HG03097 (cell line): ENCODE data around the gene RGL4.
"Not testable (repeated sequence)": the region's sequence is repeated elsewhere in the genome, so short reads cannot be mapped to it uniquely, and the experiment has no call there.

Source experiments
- ATAC-seq: cut with Tn5 transposase; IDR thresholded peaks from one replicate; pipeline ENCODE4 v1.9.1; 2021; ENCODE audit not compliant: unreplicated experiment, low FRiP score

RGL4 gene

DNA sequence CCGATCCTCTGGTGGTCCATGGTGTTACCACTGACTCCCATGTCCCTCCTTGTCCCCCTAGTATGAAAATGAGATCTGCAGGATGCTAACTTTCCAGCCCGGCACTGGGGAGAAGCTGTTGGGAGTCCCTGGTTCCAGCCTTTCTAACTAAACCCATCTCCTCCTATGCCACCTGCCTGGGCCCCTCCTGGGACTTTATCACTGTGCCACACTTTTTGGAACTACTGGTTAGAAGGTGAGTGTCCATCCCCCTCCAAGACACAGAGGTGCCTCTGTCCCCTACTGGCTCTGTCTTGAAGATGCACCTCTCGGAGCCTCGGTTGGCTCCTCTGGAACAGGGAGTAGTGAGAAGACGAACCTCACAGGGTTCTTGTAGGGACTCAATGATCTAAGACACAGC, at the start of gene RGL4:
TSS of gene RGL4 (plus strand) at position 301 of the 400 bp plus-strand sequence. CDS start 1,018 bp downstream, outside the sequence.
- ATAC-seq = no peak

DNA sequence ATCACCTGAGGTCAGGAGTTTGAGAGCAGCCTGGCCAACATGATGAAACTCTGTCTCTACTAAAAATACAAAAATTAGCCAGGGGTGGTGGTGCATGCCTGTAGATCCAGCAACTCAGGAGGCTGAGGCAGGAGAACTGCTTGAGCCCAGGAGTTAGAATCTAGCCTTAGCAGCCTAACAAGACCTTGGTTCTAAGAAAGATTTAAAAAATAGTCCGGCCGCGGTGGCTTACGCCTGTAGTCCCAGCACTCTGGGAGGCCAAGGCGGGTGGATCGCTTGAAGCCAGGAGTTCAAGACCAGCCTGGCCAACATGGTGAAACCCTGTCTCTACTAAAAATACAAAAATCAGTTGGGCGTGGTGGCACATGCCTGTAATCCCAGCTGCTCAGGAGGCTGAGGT, 44.3 kb upstream of the RGL4 start:
- ATAC-seq = not testable (repeated sequence)

- no peak for ATAC-seq
These were observed 41.7 kb upstream of the RGL4 start for GRCh38 chr22:23649071-23649501.

- no peak for ATAC-seq
These were observed 39.1 kb upstream of the RGL4 start for GRCh38 chr22:23651676-23652075.

DNA sequence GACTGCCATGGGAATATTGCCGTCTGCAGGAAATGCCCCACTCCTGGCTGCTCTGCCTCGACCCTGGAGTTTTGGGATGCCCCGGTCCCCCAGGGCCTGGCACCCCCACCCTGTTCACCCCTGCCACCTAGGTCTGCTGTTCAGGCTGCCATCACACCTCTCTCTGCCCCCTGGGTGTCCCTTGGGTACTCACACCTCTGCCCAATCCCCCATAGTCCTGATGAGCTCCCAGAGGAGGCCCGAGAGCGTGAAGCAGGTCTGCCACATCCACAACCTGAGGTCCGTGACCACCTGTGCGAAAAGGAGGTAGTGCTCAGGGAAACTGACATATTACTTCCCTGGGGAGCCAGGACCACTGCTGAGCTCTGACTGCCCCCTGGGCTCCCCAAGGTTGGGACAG, 38.5 kb upstream of the RGL4 start:
- ATAC-seq = no peak

- no peak for ATAC-seq
These were observed 38.1 kb upstream of the RGL4 start for GRCh38 chr22:23652711-23653110.

DNA sequence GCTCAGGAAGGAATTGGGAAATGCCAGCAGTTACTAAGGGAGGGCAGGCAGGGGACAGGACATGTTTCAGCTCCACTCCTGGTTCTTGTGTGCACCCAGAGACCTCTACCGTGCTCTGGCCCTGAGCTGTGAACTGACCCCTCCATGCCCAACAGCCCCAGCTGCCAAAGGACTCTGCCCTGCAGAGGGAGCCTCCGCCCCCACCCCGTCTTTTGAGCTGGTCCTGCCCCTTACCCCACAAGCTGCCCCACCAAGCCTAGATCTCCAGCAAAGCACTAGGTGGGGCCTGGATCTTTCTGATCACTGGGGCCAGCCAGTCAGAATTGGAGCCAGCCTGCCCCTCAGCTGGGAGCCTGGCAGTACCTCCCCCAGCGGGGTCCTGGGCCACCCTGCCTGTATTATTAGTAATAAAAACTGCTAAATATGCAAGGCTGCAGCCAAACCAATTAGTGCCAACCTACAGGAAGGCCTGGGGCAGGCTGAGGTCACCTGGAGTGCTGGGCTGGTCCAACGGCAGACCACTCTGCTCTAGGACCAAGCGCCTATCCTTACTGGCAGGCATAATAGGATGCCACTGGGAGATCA, 34.8 kb upstream of the RGL4 start:
- no peak for ATAC-seq

GRCh38 chr22:23657727-23658126, 33.1 kb upstream of the RGL4 start:
- ATAC-seq = no peak

GRCh38 chr22:23660381-23660780, 30.4 kb upstream of the RGL4 start:
- ATAC-seq = not testable (repeated sequence)

GRCh38 chr22:23670378-23671295, 20.2 kb upstream of the RGL4 start:
- no peak for ATAC-seq

- ATAC-seq = not testable (repeated sequence)
These were observed 19.4 kb upstream of the RGL4 start for GRCh38 chr22:23671387-23671786.

- ATAC-seq = not testable (repeated sequence)
These were observed 18.3 kb upstream of the RGL4 start for GRCh38 chr22:23672307-23673049.

GRCh38 chr22:23673050-23673620, 17.7 kb upstream of the RGL4 start:
- ATAC-seq = no peak

DNA sequence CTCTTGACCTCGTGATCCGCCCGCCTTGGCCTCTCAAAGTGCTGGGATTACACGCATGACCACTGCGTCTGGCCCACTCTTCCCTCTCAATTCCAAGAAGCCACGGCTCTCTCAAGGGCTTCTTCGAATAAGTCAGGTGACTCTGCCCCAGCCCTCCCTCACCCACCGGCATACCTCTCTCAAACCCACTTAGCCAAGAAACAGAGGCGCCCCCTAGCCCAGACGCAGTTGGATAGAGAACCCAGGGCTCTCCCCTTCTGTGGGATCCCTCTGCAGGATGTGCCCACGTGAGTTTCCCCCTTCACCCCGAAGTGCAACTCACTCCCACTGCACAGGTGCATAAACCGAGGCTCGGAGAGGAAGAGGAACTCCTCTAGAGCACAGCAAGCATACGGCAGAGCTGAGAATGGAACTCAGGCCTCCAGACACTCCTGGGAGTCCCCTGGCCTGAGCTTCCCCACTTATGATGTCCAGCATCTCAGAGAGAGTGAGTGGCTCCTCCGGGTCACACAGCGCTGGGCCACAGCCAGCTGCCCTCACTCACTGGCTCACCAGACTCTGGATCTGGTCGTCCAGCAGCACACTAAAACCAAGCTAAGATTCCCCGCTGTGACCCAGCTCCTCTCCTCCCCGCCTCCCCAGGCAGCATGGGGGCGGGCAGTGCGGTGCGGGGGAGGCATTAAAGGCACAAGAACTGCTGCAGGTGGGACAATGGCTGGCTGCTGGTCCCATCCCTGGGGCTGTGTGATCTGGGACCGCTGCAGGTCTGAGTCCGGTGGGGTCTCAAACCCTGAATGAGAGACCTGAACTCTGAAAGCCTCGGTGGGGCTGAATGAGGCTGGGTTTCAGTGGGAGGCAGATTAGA, 16.8 kb upstream of the RGL4 start:
- ATAC-seq = no peak

DNA sequence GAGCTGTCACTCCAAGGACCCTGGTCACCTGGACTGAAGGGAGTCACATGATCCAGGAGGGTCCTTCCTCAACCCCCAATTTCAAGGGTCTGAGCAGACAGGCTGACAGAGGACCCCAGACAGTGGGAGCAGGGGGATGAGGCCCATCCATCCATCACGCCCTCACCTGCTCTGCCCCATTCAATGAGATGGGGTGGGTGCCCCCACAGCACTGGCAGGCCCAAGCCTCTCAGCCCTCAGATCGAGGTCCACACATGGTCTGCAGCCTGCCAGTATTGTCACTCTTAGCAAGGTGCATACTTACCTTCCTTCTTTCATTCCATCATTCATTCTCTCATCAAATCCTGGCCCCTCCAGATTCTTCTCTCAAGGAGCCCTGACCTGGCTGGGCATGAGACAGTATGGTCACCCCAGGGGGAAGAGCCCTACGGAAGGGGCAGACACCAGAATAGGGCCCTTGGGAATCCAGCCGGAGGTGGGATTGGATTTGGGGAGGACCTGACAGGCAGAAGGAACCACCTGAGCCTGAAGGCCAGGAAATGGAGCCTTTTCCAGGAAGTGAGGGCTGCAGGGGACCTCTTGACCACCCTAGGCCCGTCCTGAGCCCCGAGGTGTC, 15.8 kb upstream of the RGL4 start:
- ATAC-seq = not testable (repeated sequence)

DNA sequence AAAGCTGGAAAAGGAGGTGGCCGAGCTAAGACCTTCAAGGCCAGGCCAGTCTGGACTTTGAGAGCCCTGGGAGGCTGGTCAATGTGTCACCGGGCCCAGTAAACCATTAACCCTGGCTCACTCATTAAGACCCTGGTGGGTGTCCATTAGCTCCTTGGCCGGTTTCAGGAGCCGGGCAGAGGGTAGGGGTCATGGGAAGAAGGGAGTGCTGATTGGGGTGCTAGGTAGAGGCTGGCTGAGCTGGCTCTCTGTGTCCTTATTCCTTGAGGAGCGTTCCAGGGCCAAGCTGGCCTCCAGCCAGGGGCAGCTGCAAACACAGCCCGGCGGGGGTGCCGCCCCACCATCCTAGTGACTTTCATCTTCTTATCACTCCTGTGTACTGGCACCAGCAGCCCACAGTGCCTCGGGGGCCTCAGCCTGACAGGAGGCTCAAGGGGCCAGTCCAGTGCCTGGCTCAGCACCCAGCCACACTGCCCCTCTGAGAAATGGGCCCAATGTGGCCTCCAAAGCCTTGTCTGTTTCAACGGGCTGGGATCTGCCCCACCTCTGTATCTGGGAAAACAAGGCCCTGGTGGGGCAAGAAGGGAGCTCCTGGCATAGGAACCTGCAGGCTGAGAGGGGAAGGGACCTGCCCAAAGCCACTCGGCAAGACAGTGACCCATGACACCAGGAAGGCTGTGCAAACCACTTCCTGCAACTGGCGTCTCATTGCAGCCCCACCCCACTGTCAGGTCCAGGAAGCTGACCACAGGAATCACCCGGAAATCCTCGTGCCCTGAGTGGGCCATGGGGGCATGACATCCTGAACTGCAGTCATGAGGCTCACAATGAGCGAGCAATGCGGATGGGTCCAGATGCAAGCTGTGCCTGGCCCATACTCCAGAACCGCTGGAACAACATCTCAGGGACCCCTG, 15.1 kb upstream of the RGL4 start:
- ATAC-seq = no peak

DNA sequence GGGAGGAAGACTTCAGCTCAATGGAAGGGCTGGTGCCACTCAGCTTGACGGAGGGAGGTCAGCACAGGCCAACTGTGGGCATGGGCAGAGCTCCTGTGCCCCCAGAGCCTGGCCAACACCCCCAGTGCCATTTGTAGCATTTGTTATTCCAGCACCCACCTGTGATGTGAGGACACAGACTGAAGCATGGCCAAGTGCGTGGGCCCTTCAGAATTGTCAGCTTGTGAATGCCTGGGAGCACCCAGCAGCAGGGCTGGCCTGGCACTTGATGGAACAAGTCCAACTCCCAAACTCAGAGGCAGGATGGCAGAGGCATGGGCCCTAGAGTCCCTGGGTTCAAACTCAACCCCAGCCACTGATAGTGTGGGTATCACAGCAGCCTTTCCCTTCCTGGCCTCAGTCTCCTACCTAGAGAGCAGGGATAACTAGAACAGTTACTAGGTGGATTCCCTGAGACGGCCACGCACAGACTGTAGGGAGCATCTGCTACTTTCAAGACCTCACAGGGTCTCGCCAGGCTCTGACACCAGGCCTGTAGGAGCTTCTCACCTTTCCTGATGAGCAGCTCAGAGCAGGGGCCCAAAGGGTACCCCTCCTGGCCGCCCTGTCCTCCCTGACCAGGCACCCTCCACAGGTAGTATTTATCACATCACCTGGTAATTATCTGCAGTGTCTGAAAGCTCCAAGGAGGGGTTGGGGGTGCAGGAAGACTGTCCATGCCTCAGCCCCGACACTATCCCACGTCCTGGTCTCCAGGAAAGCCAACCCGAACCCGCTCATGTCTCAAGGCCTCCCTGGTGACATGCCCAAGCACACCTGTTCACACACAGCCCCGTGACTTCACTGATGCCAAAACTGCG, 13.7 kb upstream of the RGL4 start:
- ATAC-seq = not testable (repeated sequence)

GRCh38 chr22:23677701-23677995, 13.2 kb upstream of the RGL4 start:
- no peak for ATAC-seq
